Esophagus squamous epithelium (tissue), 5 donors: Measurements from ENCODE around the gene PTPRN2. TPM values are rescaled to one million over a fixed set of nuclear protein-coding genes. Genes with fewer than 3 reads are reported as not detected.

ENCODE experiments used
- DNase-seq: peaks from one replicate; lab custom pipeline; 2025; lab: John Stamatoyannopoulos, UW
- H3K27ac ChIP-seq, 4 donors: fragments of 200-600 bp; sonication (generic); one replicate each; pipeline ENCODE4 v1.5.1; 2016 to 2019; ENCODE audit warnings: mild to moderate bottlenecking in 1 of 4
- H3K27me3 ChIP-seq, 4 donors: fragments of 200-600 bp; sonication (generic); 1 replicate in 3 of 4; 2 replicates in 1 of 4; pipeline versions ENCODE4 v1.5.1 to v1.6.0; 2017 to 2021; ENCODE audit warnings: antibody characterized with exemption in 1 of 4
- H3K36me3 ChIP-seq, 3 donors: fragments of 200-600 bp; sonication (generic); one replicate each; pipeline ENCODE4 v1.5.1; 2016 to 2019
- H3K4me1 ChIP-seq, 3 donors: fragments of 200-600 bp; sonication (generic); one replicate each; pipeline ENCODE4 v1.5.1; 2017 to 2019
- H3K4me3 ChIP-seq, 4 donors: fragments of 200-600 bp; sonication (generic); 1 replicate in 3 of 4; 2 replicates in 1 of 4; pipeline ENCODE4 v1.5.1; 2016 to 2019; ENCODE audit warnings: mild to moderate bottlenecking in 2 of 4, moderate library complexity in 1 of 4
- H3K9me3 ChIP-seq, 3 donors: fragments of 200-600 bp; sonication (generic); one replicate each; pipeline ENCODE4 v1.5.1; 2016 to 2019
- CTCF ChIP-seq, 6 experiments: fragments of 450-650 bp in 4 of 6; fragments of 200-600 bp in 2 of 6; sonication (generic) in 2 of 6; IDR thresholded peaks; one replicate each; pipeline ENCODE4 v1.5.1; 2016 to 2019; ENCODE audit warnings: antibody characterized with exemption in 6 of 6, mild to moderate bottlenecking in 4 of 6, moderate library complexity in 4 of 6
- POLR2A ChIP-seq, 4 donors: fragments of 450-650 bp; IDR thresholded peaks; one replicate each; pipeline ENCODE4 v1.6.1; 2017; ENCODE audit warnings: antibody characterized with exemption in 4 of 4, mild to moderate bottlenecking in 4 of 4, moderate library complexity in 3 of 4
- WGBS, 2 donors: methylation state at CpG; one replicate each; pipeline ENCODE4 v1.1.5; 2018; 5-methylcytosine and 5-hydroxymethylcytosine counted together
- intact Hi-C: fragments of 100-400 bp; cut with DNase I; formaldehyde crosslinking; loops from one replicate; pipeline ENCODE4 v1.15.0; 2022
- total RNA-seq, 4 donors: library from RNA; depleted of rRNA; stranded (reverse); fragments of >200 nt; gene quantifications; one replicate each; pipeline ENCODE4 v1.1.0, GENCODE V29; 2016
- donor health status: DM: yes; HTN: yes; CAD: no.

Gene PTPRN2
- total RNA-seq, 4 donors from 2014 or later, result 0.38 to 2.7 (median 1.0) TPM

GRCh38 chr7:158259141-158259540 is 328.5 kb downstream of the PTPRN2 start:
- Histone ChIP-seq H3K36me3 (no peaks in the 10 kb centered on the region), H3K4me3 (no peak overlapping the region), H3K9me3 (no peaks in the 10 kb centered on the region), H3K27me3 (no peaks in the 10 kb centered on the region), H3K27ac (no peak overlapping the region), H3K4me1 (peaks cover 0 to 5% (median 0%) of the 10 kb centered on the region in 3 donors)
- intact Hi-C loops, result no loop called here
- 82 to 91% methylated on average over 2 to 6 of the region's 10 CpGs for WGBS, 2 donors
- no peak for DNase-seq
- TF ChIP-seq POLR2A (IDR thresholded peaks at IDR 0.05) (no peak), CTCF (IDR thresholded peaks at IDR 0.05) (no peak)

DNA sequence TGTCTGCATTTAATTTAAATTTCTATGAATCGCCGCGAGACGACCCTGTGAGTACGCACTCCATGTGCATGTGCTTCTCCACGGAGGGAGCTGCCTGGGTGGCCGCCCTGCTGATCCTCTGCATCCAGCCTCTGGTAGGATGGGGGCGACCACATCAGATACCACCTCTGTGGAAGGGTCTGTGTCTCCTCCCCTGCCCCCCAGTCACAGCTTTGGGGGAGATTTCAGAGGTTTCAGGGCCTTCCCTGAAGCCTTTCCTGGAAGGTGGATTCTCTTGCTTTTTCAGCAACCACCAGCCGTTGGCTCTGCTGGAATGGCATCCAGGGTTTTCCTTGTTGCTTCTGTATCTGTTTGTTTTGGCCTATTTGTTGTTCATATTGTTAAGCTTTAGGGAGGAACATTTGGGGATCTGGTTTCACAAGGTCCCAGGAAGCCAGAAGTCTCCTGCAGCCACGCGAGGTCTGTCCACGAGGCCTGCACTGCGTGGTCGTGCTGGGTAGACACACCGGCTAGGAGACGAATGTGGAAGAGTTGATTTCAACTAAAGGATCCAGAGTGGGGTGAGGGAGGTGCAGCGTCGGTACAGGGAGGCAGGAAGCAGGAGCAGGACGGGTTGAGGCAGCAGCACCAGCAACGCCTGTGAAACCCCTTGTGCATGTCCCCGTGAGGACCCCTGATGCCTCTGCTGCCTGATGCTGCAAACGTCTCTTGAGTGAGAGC is 329.1 kb downstream of the PTPRN2 start:
- WGBS, 2 donors, result 90 to 91% methylated on average over 17 to 18 of the region's 22 CpGs
- H3K4me3 ChIP-seq, result no peak overlapping the region
- peaks cover 0 to 5% (median 0%) of the 10 kb centered on the region in 3 donors for H3K4me1 ChIP-seq
- no peak overlapping the region for H3K27ac ChIP-seq
- H3K36me3 ChIP-seq, result no peaks in the 10 kb centered on the region
- intact Hi-C loops, result no loop called here
- H3K27me3 ChIP-seq, result no peaks in the 10 kb centered on the region
- H3K9me3 ChIP-seq, result no peaks in the 10 kb centered on the region
- TF ChIP-seq CTCF (IDR thresholded peaks at IDR 0.05) (no peak), POLR2A (IDR thresholded peaks at IDR 0.05) (no peak)
- DNase-seq, result no peak

DNA sequence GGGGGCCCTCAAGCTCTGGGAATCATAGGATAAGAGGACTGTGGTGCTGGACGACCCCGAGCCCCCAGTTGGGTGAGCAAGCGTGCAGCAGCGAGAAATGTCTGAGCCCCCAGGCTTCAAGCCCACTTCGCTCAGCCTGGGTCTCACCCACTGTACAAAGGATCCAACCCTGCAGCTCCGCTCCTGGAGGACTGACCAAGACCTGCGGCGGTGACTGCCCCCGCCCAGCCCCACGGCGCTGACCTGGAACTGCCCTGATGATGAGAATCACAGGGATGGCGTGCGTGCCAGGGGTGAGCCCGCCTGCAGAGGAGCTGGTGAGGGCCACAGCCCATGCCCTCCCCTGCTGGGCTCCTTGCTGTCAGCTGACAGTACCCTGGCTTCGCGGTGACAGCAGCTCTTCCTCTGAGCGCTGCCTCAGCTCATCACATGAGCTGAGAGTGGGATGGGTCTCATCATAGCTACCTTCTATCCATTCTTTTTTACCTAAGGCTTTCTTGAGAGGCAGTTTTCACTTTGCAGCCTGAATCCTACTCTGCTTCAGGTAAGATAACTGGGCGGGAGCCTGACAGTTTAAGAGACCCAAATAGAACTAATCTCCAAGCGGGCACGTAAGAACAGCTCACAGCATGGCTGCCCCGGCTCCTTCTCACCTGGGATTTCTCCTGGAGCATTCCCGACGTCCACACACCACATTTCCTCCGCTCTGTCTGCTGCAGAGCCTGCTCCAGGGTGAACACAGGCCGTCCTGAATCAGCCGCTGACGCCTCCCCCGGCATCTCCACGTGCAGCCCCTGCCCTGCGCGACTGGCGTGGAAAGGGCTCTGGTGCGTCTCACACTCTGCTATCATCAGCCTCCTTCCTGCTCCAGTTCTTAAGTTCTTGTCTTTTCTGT is 329.9 kb downstream of the PTPRN2 start:
- H3K27me3 ChIP-seq, result no peaks in the 10 kb centered on the region
- H3K4me3 ChIP-seq, result no peak overlapping the region
- no peak for DNase-seq
- H3K27ac ChIP-seq, result no peak overlapping the region
- WGBS, 2 donors, result 79 to 89% methylated on average over 18 to 19 of the region's 33 CpGs
- no peaks in the 10 kb centered on the region for H3K9me3 ChIP-seq
- intact Hi-C loops, result no loop called here
- peaks cover 0 to 5% (median 0%) of the 10 kb centered on the region in 3 donors for H3K4me1 ChIP-seq
- TF ChIP-seq POLR2A (IDR thresholded peaks at IDR 0.05), result no peak
- no peak for TF ChIP-seq CTCF (IDR thresholded peaks at IDR 0.05)
- H3K36me3 ChIP-seq, result no peaks in the 10 kb centered on the region

DNA sequence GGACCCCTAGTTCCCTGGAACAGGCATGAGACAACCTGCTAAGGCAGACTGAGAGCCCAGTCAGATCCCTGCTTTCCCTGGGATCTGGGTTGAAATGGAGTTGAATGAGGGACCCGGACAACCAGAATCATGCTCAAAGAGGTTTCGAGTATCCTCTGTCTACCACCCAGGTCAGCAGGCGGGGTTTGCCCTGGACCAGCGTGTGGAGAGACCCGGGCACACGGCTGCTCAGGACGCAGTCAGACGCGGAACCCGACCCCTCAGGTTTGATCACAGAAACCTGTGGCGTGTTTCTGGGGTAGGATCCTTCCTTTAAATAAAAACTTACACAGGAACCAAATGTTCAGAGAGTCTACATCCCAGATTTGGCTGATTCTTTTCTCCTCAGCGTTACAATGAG is 330.6 kb downstream of the PTPRN2 start:
- no peak for DNase-seq
- no peaks in the 10 kb centered on the region for H3K27me3 ChIP-seq
- no peak overlapping the region for H3K4me3 ChIP-seq
- WGBS, 2 donors, result 88 to 93% methylated on average over 9 to 12 of the region's 12 CpGs
- H3K4me1 ChIP-seq, result peaks cover 0 to 5% (median 0%) of the 10 kb centered on the region in 3 donors
- H3K9me3 ChIP-seq, result no peaks in the 10 kb centered on the region
- H3K27ac ChIP-seq, result no peak overlapping the region
- no peaks in the 10 kb centered on the region for H3K36me3 ChIP-seq
- intact Hi-C loops, result no loop called here
- TF ChIP-seq POLR2A (IDR thresholded peaks at IDR 0.05) (no peak), CTCF (IDR thresholded peaks at IDR 0.05) (no peak)
